Measurements from ENCODE around the gene KRT16.

GRCh38 chr17:41642252-41643156, 29.9 kb upstream of the KRT16 start:
- TF ChIP-seq, protein P1, sequence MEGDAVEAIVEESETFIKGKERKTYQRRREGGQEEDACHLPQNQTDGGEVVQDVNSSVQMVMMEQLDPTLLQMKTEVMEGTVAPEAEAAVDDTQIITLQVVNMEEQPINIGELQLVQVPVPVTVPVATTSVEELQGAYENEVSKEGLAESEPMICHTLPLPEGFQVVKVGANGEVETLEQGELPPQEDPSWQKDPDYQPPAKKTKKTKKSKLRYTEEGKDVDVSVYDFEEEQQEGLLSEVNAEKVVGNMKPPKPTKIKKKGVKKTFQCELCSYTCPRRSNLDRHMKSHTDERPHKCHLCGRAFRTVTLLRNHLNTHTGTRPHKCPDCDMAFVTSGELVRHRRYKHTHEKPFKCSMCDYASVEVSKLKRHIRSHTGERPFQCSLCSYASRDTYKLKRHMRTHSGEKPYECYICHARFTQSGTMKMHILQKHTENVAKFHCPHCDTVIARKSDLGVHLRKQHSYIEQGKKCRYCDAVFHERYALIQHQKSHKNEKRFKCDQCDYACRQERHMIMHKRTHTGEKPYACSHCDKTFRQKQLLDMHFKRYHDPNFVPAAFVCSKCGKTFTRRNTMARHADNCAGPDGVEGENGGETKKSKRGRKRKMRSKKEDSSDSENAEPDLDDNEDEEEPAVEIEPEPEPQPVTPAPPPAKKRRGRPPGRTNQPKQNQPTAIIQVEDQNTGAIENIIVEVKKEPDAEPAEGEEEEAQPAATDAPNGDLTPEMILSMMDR (IDR thresholded peaks at IDR 0.05) = no peak
- TF ChIP-seq EZH2 (IDR thresholded peaks at IDR 0.05) = no peak
- TF ChIP-seq EZH2phosphoT487 (IDR thresholded peaks at IDR 0.05) = no peak
